Activated naive CD8-positive, alpha-beta T cell (primary cell): ENCODE results near the gene PITX2.

Source experiments
- H3K27ac Mint-ChIP-seq: one replicate; pipeline ENCODE4 v1.8.0; 2021; ENCODE audit warnings: mixed read lengths
- H3K27me3 Mint-ChIP-seq: one replicate; pipeline ENCODE4 v1.8.0; 2021; ENCODE audit warnings: mixed read lengths
- H3K36me3 Mint-ChIP-seq: one replicate; pipeline ENCODE4 v1.8.0; 2021; ENCODE audit warnings: mixed read lengths
- H3K4me1 Mint-ChIP-seq: one replicate; pipeline ENCODE4 v1.8.0; 2021; ENCODE audit warnings: low read depth, mixed read lengths
- H3K4me3 Mint-ChIP-seq: one replicate; pipeline ENCODE4 v1.8.0; 2021; ENCODE audit warnings: mild to moderate bottlenecking, mixed read lengths
- H3K9me3 Mint-ChIP-seq: one replicate; pipeline ENCODE4 v1.8.0; 2021; ENCODE audit warnings: low read depth, mixed read lengths

The PITX2 gene

GRCh38 chr4:110620691-110621327 lies 2.1 kb downstream of the PITX2 start:
- H3K9me3 Mint-ChIP-seq, result peaks cover 3% of the 10 kb centered on the region
- H3K4me1 Mint-ChIP-seq, result peaks cover 46% of the 10 kb centered on the region
- H3K27me3 Mint-ChIP-seq, result peaks cover 69% of the 10 kb centered on the region
- H3K36me3 Mint-ChIP-seq, result peaks cover 3% of the 10 kb centered on the region
- peak overlapping the region; percentile 68 for H3K4me3 Mint-ChIP-seq
- no peak overlapping the region for H3K27ac Mint-ChIP-seq

- Mint-ChIP-seq H3K36me3 (peaks cover 3% of the 10 kb centered on the region), H3K27me3 (peaks cover 68% of the 10 kb centered on the region), H3K4me1 (peaks cover 49% of the 10 kb centered on the region), H3K27ac (no peak overlapping the region), H3K4me3 (peak overlapping the region; percentile 68), H3K9me3 (peaks cover 3% of the 10 kb centered on the region)
Observed at GRCh38 chr4:110620322-110620690, 2.6 kb downstream of the PITX2 start.

- Mint-ChIP-seq H3K4me1 (peaks cover 51% of the 10 kb centered on the region), H3K36me3 (peaks cover 3% of the 10 kb centered on the region), H3K27me3 (peaks cover 64% of the 10 kb centered on the region), H3K9me3 (peaks cover 3% of the 10 kb centered on the region), H3K4me3 (peak overlapping the region; percentile 62), H3K27ac (no peak overlapping the region)
Observed at GRCh38 chr4:110619463-110620247, 3.2 kb downstream of the PITX2 start.

- Mint-ChIP-seq H3K4me3 (peak overlapping the region; percentile 7), H3K4me1 (peaks cover 51% of the 10 kb centered on the region), H3K27me3 (peaks cover 61% of the 10 kb centered on the region), H3K9me3 (no peaks in the 10 kb centered on the region), H3K36me3 (no peaks in the 10 kb centered on the region), H3K27ac (no peak overlapping the region)
Observed at GRCh38 chr4:110618581-110619462, 4.1 kb downstream of the PITX2 start.

- Mint-ChIP-seq H3K9me3 (no peaks in the 10 kb centered on the region), H3K4me3 (peak overlapping the region; percentile 7), H3K36me3 (no peaks in the 10 kb centered on the region), H3K27ac (peak overlapping the region; percentile 18), H3K27me3 (peaks cover 56% of the 10 kb centered on the region), H3K4me1 (peaks cover 43% of the 10 kb centered on the region)
Observed at GRCh38 chr4:110617646-110618580, 5.0 kb downstream of the PITX2 start.

GRCh38 chr4:110617075-110617640 lies 5.7 kb downstream of the PITX2 start:
- peaks cover 57% of the 10 kb centered on the region for H3K27me3 Mint-ChIP-seq
- H3K4me3 Mint-ChIP-seq, result no peak overlapping the region
- no peaks in the 10 kb centered on the region for H3K36me3 Mint-ChIP-seq
- peaks cover 42% of the 10 kb centered on the region for H3K4me1 Mint-ChIP-seq
- H3K27ac Mint-ChIP-seq, result no peak overlapping the region
- H3K9me3 Mint-ChIP-seq, result no peaks in the 10 kb centered on the region

- Mint-ChIP-seq H3K27me3 (peaks cover 55% of the 10 kb centered on the region), H3K27ac (no peak overlapping the region), H3K4me3 (no peak overlapping the region), H3K4me1 (peaks cover 37% of the 10 kb centered on the region), H3K9me3 (no peaks in the 10 kb centered on the region), H3K36me3 (no peaks in the 10 kb centered on the region)
Observed at GRCh38 chr4:110616238-110617074, 6.4 kb downstream of the PITX2 start.

- no peaks in the 10 kb centered on the region for H3K9me3 Mint-ChIP-seq
- H3K4me3 Mint-ChIP-seq, result peak overlapping the region; percentile 7
- H3K27me3 Mint-ChIP-seq, result peaks cover 60% of the 10 kb centered on the region
- no peak overlapping the region for H3K27ac Mint-ChIP-seq
- H3K36me3 Mint-ChIP-seq, result no peaks in the 10 kb centered on the region
- H3K4me1 Mint-ChIP-seq, result peaks cover 37% of the 10 kb centered on the region
Observed at GRCh38 chr4:110615353-110616237, 7.3 kb downstream of the PITX2 start.

- H3K4me3 Mint-ChIP-seq, result no peak overlapping the region
- H3K27me3 Mint-ChIP-seq, result peaks cover 60% of the 10 kb centered on the region
- no peaks in the 10 kb centered on the region for H3K9me3 Mint-ChIP-seq
- no peaks in the 10 kb centered on the region for H3K36me3 Mint-ChIP-seq
- no peak overlapping the region for H3K27ac Mint-ChIP-seq
- H3K4me1 Mint-ChIP-seq, result peaks cover 32% of the 10 kb centered on the region
Observed at GRCh38 chr4:110614976-110615352, 7.9 kb downstream of the PITX2 start.

- peaks cover 27% of the 10 kb centered on the region for H3K4me1 Mint-ChIP-seq
- H3K27ac Mint-ChIP-seq, result peak overlapping the region; percentile 54
- H3K9me3 Mint-ChIP-seq, result no peaks in the 10 kb centered on the region
- H3K27me3 Mint-ChIP-seq, result peaks cover 60% of the 10 kb centered on the region
- H3K4me3 Mint-ChIP-seq, result no peak overlapping the region
- no peaks in the 10 kb centered on the region for H3K36me3 Mint-ChIP-seq
Observed at GRCh38 chr4:110614173-110614963, 8.5 kb downstream of the PITX2 start.

- H3K9me3 Mint-ChIP-seq, result no peaks in the 10 kb centered on the region
- no peak overlapping the region for H3K27ac Mint-ChIP-seq
Observed at GRCh38 chr4:110613745-110614144, 9.1 kb downstream of the PITX2 start.

More at GRCh38 chr4:110613745-110614144, 9.1 kb downstream of the PITX2 start:
- no peaks in the 10 kb centered on the region for H3K36me3 Mint-ChIP-seq
- H3K27me3 Mint-ChIP-seq, result peaks cover 62% of the 10 kb centered on the region
- no peak overlapping the region for H3K4me3 Mint-ChIP-seq
- peaks cover 26% of the 10 kb centered on the region for H3K4me1 Mint-ChIP-seq
